ENCODE measurements around the gene MEF2A.
"Not testable (repeated sequence)": the region's sequence is repeated elsewhere in the genome, so short reads cannot be mapped to it uniquely, and the experiment has no call there.

Gene MEF2A

DNA sequence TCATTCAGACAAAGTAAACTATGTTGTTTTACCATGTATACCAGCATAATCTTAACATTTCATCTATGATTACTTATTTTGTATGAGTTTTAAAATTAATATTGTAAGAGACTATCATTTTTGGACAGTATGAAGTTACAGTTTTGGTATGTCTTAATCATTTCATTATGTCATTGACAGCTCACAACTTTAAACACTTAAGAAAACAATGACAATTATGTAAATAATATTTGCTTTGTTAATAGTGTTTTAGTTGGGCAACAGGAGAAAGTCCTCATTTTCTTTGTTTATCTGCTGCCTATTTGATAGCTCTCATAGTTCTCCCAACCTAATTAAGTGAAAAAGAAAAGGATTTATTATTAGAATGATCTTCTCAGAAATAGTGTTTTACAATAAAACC lies 80.2 kb downstream of the MEF2A start:
- DNase-seq (ENCODE audit: low read depth), result no peak

DNA sequence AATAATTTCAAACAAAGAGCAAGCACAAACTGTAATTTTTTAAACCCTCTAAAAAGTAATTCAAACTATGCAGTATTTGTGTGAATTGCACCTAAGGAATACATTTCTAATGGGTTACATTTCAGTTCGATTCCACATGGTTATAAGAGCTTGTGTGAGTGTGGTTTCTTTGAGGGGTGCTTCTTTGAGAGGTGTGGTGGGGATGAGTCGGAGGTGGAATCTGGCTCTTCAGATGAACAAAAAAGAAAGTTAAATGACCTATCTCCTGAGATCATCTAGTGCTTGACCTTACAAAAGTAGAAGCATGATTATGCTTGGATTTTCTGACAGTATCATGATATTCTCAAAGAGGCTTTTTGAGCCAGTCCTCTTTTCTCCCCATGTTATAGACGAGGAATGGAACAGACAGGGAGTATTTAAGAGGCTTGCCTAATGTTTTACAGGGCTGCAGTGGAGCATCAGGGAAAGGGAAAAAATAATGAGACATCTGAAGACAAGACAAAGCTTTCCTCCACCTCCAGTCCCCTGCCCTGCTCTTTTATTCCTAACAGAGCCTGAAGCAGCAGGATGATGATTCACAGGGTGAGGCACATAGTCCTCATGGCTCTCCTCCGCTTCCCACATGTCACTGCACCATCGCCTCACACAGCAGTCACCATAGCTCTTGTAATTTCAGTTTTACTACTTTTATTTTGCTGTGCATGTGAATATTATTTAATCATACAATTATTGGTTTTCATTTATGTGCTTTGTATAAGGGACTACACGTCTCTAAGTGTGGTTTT lies 85.4 kb downstream of the MEF2A start:
- no peak for DNase-seq (ENCODE audit: low read depth)

GRCh38 chr15:99656205-99656604 lies 90.4 kb downstream of the MEF2A start:
- no peak for DNase-seq (ENCODE audit: low read depth)

GRCh38 chr15:99657996-99658395 lies 92.2 kb downstream of the MEF2A start:
- DNase-seq (ENCODE audit: low read depth), result no peak

GRCh38 chr15:99662903-99663302 lies 97.1 kb downstream of the MEF2A start:
- no peak for DNase-seq (ENCODE audit: low read depth)

- DNase-seq (ENCODE audit: low read depth), result not testable (repeated sequence)
These were observed 100.3 kb downstream of the MEF2A start for GRCh38 chr15:99666073-99666472.

- DNase-seq (ENCODE audit: low read depth), result no peak
These were observed 102.9 kb downstream of the MEF2A start for GRCh38 chr15:99668533-99669182.

DNA sequence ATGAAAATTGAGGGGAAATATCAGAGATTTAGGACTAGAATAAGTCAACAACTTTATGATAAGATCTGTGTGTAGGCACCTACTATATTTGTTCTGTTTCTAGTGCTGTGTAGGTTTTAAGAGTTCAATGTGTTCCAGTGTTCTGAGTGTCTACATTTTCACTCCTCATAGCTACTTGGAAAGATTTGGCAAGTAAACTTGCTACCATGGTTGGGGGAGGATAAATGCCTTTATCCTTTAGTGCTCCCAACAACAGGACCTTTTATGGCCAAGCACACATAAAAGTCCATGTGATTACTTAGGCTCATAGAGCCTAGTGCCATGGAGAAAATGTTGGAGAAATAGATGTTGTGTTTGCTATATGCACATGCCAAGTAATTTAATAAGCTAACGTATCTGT lies 103.5 kb downstream of the MEF2A start:
- DNase-seq (ENCODE audit: low read depth), result no peak

GRCh38 chr15:99671926-99672635 lies 106.3 kb downstream of the MEF2A start:
- DNase-seq (ENCODE audit: low read depth), result no peak

- DNase-seq (ENCODE audit: low read depth), result no peak
These were observed 107.3 kb downstream of the MEF2A start for GRCh38 chr15:99673111-99673510.

GRCh38 chr15:99674279-99674678 lies 108.5 kb downstream of the MEF2A start:
- DNase-seq (ENCODE audit: low read depth), result no peak

GRCh38 chr15:99677540-99678134 lies 111.9 kb downstream of the MEF2A start:
- no peak for DNase-seq (ENCODE audit: low read depth)

- DNase-seq (ENCODE audit: low read depth), result no peak
These were observed 114.5 kb downstream of the MEF2A start for GRCh38 chr15:99680276-99680675.

DNA sequence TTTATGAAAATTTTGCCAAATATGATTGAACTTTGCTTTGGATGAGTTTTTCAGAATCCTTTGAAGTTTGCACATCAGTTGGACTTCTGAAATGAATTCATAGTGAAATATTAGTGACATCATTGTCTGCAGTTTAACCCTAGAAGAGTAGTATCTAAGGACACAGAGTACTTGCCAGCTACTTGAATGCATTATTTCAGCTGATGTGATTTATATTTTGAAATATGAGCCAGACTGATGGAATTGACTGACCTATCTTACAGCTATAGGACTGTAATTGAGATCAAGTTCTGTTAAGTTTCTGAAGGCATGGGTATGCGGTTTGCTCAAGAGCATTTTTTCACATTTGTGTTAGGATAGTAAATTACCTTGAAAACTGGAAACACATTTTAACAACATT lies 116.2 kb downstream of the MEF2A start:
- DNase-seq (ENCODE audit: low read depth), result no peak

GRCh38 chr15:99682455-99682854 lies 116.7 kb downstream of the MEF2A start:
- no peak for DNase-seq (ENCODE audit: low read depth)

- DNase-seq (ENCODE audit: low read depth), result no peak
These were observed 117.4 kb downstream of the MEF2A start for GRCh38 chr15:99683000-99683670.

DNA sequence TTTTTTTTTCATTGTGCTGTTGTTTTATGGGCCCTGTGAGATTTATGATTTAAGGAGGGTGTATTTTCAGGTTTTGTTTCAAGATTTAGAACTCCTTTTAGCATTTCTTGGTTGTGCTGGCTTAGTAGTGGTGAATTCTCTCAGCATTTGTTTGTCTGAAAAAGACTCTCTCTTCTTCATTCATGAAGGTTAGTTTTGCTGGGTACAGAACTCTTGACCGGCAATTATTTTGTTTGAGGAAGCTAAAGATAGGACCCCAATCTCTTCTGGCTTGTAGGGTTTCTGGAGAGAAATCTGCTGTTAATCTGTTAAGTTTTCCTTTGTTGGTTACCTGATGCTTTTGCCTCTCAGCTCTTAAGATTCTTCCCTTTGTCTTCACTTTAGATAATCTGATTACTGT lies 120.5 kb downstream of the MEF2A start:
- no peak for DNase-seq (ENCODE audit: low read depth)

DNA sequence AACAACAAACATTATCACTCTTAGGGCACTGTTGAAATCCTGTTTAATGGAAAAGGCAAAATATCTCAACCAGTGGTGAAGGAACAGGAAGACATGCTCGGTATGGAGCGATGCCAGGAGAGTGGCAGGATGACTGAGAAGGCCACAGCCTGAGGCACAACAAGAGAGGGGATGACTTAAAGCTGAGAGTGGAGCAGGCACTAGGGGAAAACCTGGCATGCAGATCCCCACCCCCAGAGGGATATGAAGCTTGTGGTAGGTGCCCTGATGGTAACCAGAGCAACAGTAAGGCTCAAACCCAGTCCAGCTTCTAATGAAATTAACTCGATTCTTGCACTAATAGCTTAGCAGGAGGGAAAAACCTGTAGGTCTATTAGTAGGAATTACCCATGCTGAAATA lies 127.0 kb downstream of the MEF2A start:
- DNase-seq (ENCODE audit: low read depth), result no peak

DNA sequence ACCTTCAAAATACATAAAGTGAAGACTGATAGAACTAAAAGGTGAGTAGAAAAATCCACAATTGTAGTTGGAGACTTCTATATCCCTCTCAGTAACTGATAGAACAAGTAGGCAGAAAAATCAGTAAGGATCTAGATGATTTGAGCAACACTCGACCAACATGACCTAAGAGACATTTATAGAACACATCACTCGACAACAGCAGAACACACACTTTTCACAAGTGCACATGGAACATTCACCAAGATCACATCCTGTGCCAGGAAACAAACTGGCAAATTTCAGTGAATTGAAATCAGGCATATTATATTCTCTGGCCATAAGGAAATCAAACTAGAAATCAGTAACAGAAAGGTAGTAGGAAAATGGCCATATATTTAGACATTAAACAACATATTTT lies 130.3 kb downstream of the MEF2A start:
- DNase-seq (ENCODE audit: low read depth), result no peak

DNA sequence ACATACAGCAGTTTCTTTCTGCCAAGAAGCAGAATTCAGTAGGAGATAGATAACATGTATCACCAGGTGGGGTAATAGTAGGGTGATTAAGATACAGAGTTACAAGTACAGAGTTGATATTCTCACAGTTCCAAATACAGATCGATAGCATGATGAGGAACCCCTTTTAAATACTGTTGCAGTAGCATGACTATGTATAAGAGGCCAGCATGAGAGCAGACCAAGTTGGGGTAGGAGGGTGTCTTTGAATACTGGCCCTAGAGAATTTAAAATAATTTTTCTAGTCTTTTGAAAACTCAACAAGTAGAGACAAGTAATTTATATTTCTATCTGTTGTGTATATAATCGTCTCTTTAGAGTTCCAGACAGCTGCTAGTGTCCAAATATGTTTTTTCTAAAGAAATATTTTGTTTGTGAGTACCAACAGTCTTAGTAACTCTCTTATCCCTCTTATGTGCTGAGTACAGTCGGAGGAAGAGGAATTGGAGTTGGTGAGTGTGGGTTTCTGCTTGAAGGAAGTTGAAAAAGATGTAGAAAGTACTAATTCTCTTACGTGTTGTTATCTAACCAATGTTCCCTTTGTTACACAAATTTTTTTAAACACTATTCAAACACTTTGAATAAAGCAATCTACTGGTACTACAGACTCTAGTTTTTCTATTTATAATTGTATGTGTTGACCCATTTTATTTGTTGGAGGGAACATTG lies 137.3 kb downstream of the MEF2A start:
- no peak for DNase-seq (ENCODE audit: low read depth)

Measured in T follicular helper cell (primary cell).